GM12864 (cell line): ENCODE results near the gene TSSC4.
A peak's percentile ranks its signal among the peaks of the same experiment; 100 is the strongest.

Source experiments
- DNase-seq: peaks from one replicate; pipeline ENCODE4 v3.0.0-alpha.2; 2011; ENCODE audit warnings: low read depth
- H3K4me3 ChIP-seq: 2 replicates; pipeline ENCODE4 v1.5.1; 2011; ENCODE audit warnings: mild to moderate bottlenecking, low read depth, low read length, control low read depth
- TF ChIP-seq, protein P1 (sequence below): IDR thresholded peaks from 2 replicates; pipeline ENCODE4 v1.5.1; 2011; ENCODE audit warnings: low read depth, mild to moderate bottlenecking, moderate library complexity, low read length, control low read depth, inconsistent platforms; ENCODE audit errors: missing control alignments

Gene TSSC4

GRCh38 chr11:2415171-2415570 lies 14.6 kb downstream of the TSSC4 start:
- no peak for DNase-seq
- no peak overlapping the region for H3K4me3 ChIP-seq
- TF ChIP-seq, protein P1, sequence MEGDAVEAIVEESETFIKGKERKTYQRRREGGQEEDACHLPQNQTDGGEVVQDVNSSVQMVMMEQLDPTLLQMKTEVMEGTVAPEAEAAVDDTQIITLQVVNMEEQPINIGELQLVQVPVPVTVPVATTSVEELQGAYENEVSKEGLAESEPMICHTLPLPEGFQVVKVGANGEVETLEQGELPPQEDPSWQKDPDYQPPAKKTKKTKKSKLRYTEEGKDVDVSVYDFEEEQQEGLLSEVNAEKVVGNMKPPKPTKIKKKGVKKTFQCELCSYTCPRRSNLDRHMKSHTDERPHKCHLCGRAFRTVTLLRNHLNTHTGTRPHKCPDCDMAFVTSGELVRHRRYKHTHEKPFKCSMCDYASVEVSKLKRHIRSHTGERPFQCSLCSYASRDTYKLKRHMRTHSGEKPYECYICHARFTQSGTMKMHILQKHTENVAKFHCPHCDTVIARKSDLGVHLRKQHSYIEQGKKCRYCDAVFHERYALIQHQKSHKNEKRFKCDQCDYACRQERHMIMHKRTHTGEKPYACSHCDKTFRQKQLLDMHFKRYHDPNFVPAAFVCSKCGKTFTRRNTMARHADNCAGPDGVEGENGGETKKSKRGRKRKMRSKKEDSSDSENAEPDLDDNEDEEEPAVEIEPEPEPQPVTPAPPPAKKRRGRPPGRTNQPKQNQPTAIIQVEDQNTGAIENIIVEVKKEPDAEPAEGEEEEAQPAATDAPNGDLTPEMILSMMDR: no peak

DNA sequence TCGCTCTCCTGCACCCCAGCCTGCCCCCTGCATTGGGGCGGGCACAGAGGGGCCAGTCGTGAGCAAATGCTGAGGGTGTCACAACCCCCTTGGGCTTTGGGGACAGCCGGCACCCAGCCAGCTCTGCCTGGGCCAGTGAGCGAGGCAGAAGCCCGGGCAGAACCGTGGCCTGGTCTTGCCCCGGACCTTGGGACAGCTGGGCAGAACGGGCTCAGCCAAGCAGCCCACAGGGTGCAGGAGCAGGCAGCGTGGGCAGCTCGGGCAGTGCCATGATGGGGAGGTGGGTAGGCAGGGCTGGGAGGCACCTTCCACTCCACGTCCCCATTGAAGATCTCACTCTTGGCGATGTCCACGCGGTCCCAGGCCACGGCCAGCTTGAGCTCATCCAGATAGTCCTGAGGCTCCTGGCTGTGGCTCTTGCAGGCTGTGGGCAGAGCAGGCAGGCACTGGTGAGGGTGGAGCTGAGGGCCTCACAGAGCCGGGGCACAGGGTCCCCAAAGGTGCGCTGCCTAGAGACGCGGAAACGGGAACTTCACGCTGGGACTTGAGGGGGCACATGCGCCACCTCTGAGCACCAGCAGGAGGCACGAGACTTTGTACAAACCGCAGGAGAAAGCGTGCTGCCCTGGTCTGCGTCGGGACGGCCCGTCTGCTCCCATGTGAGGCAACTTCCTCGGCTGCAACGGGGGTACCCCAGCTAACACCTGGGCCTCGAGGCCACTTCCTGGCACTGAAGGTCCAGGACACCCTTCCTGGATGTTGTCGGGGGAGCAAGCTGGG lies 15.2 kb downstream of the TSSC4 start:
- no peak for DNase-seq
- H3K4me3 ChIP-seq: no peak overlapping the region
- TF ChIP-seq, protein P1: peak; percentile 18

- H3K4me3 ChIP-seq: no peak overlapping the region
- no peak for DNase-seq
- TF ChIP-seq, protein P1: no peak
Observed at GRCh38 chr11:2416765-2417164, 16.2 kb downstream of the TSSC4 start.

GRCh38 chr11:2417856-2418692 lies 17.5 kb downstream of the TSSC4 start:
- no peak for DNase-seq
- no peak overlapping the region for H3K4me3 ChIP-seq
- TF ChIP-seq, protein P1: no peak

DNA sequence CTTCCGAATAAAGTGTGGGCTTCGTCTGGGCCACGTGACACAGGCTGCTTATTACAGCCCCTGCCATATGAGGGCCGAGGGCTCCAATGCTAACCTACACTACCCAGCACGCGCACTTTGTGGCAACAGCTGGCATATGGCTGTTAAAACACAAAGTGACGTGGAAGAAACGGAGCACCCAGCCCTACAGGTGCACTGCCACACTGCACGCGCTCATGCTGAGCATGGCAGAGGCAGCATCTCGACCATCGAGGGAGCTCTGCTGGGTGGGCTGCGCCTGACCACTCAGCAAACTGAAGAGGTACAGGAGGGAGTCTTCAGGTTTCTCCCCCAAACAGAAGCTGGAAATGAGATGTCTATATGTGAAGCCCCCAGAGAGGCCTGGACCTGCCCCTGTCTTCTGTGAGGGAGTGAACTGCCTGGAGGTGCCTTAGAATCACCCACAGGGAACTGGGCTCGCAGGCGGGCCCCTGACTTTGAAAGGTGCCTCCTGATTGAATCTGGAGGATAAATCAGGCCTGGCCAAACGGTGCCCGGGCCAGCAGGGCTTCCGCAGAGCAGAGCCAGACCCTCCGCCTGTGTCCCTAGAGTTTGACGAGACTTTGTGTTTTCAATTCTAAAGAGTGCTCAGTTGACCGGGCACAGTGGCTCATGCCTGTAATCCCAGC lies 18.3 kb downstream of the TSSC4 start:
- no peak for DNase-seq
- no peak overlapping the region for H3K4me3 ChIP-seq
- TF ChIP-seq, protein P1: no peak

- DNase-seq: no peak
- TF ChIP-seq, protein P1: peak; percentile 84
Observed at GRCh38 chr11:2419638-2420501, 19.3 kb downstream of the TSSC4 start.

More at GRCh38 chr11:2419638-2420501, 19.3 kb downstream of the TSSC4 start:
- H3K4me3 ChIP-seq: no peak overlapping the region
